ENCODE data around the gene INPP5F.

- no peak for TF ChIP-seq POLR2A (IDR thresholded peaks at IDR 0.05; ENCODE audit: low read length)
- TF ChIP-seq GATA1 (IDR thresholded peaks at IDR 0.05; ENCODE audit: low read depth, low read length), result no peak
Observed at GRCh38 chr10:119826771-119827170, 100.9 kb downstream of the INPP5F start.
